Hepatocyte (in vitro differentiated cells): ENCODE data around the gene PDHB. TPM values are rescaled to one million over a fixed set of nuclear protein-coding genes. Genes with fewer than 3 reads are reported as not detected.

Experiments used
- DNase-seq: peaks from one replicate; pipeline ENCODE4 v3.0.0-alpha.2; 2016; ENCODE audit warnings: low spot score
- H2AFZ ChIP-seq: fragments of 200-600 bp; sonication (generic); 2 replicates; pipeline ENCODE4 v1.6.0; 2016; ENCODE audit warnings: antibody characterized with exemption, mild to moderate bottlenecking
- H3K27ac ChIP-seq: fragments of 200-600 bp; sonication (generic); 2 replicates; pipeline ENCODE4 v1.5.1; 2016; ENCODE audit warnings: mild to moderate bottlenecking
- H3K27me3 ChIP-seq: fragments of 200-600 bp; sonication (generic); 2 replicates; pipeline ENCODE4 v1.6.1; 2016
- H3K36me3 ChIP-seq: fragments of 200-600 bp; sonication (generic); replicated peaks from 2 replicates; pipeline ENCODE4 v1.5.1; 2016; ENCODE audit warnings: low read depth; ENCODE audit not compliant: insufficient read depth
- H3K4me1 ChIP-seq: fragments of 200-600 bp; sonication (generic); 2 replicates; pipeline ENCODE4 v1.5.1; 2016; ENCODE audit warnings: mild to moderate bottlenecking, moderate library complexity; ENCODE audit not compliant: insufficient read depth
- H3K4me2 ChIP-seq: fragments of 200-600 bp; sonication (generic); 2 replicates; pipeline ENCODE4 v1.6.0; 2016
- H3K4me3 ChIP-seq: fragments of 200-600 bp; sonication (generic); 2 replicates; pipeline ENCODE4 v1.5.1; 2016; ENCODE audit warnings: mild to moderate bottlenecking
- H3K79me2 ChIP-seq: fragments of 200-600 bp; sonication (generic); 2 replicates; pipeline ENCODE4 v1.6.0; 2017; ENCODE audit warnings: mild to moderate bottlenecking
- H3K9me2 ChIP-seq: fragments of 200-600 bp; sonication (generic); replicated peaks from 2 replicates; pipeline ENCODE4 v1.6.0; 2017; ENCODE audit warnings: mild to moderate bottlenecking; ENCODE audit not compliant: insufficient read depth
- H3K9me3 ChIP-seq: fragments of 200-600 bp; sonication (generic); 2 replicates; pipeline ENCODE4 v1.5.1; 2016; ENCODE audit warnings: low read depth, mild to moderate bottlenecking
- H4K20me1 ChIP-seq: fragments of 200-600 bp; sonication (generic); 2 replicates; pipeline ENCODE4 v1.6.0; 2016; ENCODE audit warnings: mild to moderate bottlenecking; ENCODE audit not compliant: insufficient read depth, poor library complexity, severe bottlenecking
- CTCF ChIP-seq: fragments of 200-600 bp; sonication (generic); IDR thresholded peaks from 2 replicates; pipeline ENCODE4 v1.5.1; 2016; ENCODE audit warnings: antibody characterized with exemption, mild to moderate bottlenecking; ENCODE audit not compliant: poor library complexity
- EZH2 ChIP-seq: fragments of 200-600 bp; sonication (generic); IDR thresholded peaks from 2 replicates; pipeline ENCODE4 v1.6.1; 2016; ENCODE audit warnings: antibody characterized with exemption, mild to moderate bottlenecking, borderline replicate concordance
- EZH2phosphoT487 ChIP-seq: fragments of 200-600 bp; sonication (generic); IDR thresholded peaks from one replicate; pipeline ENCODE4 v1.6.1; 2018; ENCODE audit warnings: antibody characterized with exemption, mild to moderate bottlenecking, low read depth, moderate library complexity; ENCODE audit not compliant: unreplicated experiment, severe bottlenecking
- WGBS: methylation state at CpG from one replicate; pipeline ENCODE4 v1.1.6; 2016; ENCODE audit warnings: low lambda C conversion rate; ENCODE audit errors: missing lambda C conversion rate; 5-methylcytosine and 5-hydroxymethylcytosine counted together
- polyA plus RNA-seq: library from polyadenylated mRNA; unstranded; fragments of >200 nt; fragmentation: Nextera tagmentation; extraction: Ambion mirVana; gene quantifications from 2 replicates; pipeline ENCODE4 v1.2.1, GENCODE V29; 2016
- total RNA-seq: library from RNA; depleted of rRNA; stranded (reverse); fragments of >200 nt; gene quantifications from 2 replicates; pipeline ENCODE4 v1.2.3, GENCODE V29; 2014

The PDHB gene
- total and polyA plus RNA-seq, 2 experiments from 2014 or later, result 119 to 150 TPM

DNA sequence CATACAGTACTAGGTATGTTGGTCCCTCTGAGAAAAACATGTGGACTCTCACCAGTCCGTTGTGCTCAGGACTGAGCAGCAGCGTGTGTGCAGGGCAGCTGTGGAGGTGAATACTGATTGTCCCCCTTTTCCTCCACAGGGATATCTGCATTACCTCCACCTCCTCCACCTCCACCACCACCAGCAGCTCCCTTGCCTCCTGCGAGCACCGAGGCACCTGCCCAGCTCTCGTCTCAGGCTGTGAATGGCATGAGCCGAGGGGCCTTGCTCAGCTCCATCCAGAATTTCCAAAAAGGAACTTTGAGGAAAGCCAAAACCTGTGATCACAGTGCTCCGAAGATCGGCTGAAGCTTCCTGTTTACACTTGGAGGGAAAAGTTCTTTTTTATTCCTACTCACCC is 9.0 kb downstream of the PDHB start:
- peaks cover 3% of the 10 kb centered on the region for H3K79me2 ChIP-seq
- no peak for TF ChIP-seq CTCF
- TF ChIP-seq EZH2, result no peak
- TF ChIP-seq EZH2phosphoT487, result no peak
- 86% methylated on average over 8 of the region's 8 CpGs for WGBS
- no peaks in the 10 kb centered on the region for H3K9me2 ChIP-seq
- no peaks in the 10 kb centered on the region for H3K36me3 ChIP-seq
- no peaks in the 10 kb centered on the region for H3K9me3 ChIP-seq
- no peak overlapping the region for H2AFZ ChIP-seq
- peaks cover 7% of the 10 kb centered on the region for H3K4me1 ChIP-seq
- no peak overlapping the region for H3K4me3 ChIP-seq
- no peaks in the 10 kb centered on the region for H4K20me1 ChIP-seq
- no peak for DNase-seq
- H3K27me3 ChIP-seq, result no peaks in the 10 kb centered on the region
- no peak overlapping the region for H3K27ac ChIP-seq
- no peak overlapping the region for H3K4me2 ChIP-seq

GRCh38 chr3:58422756-58423325 is 10.8 kb downstream of the PDHB start:
- Histone ChIP-seq H4K20me1 (no peaks in the 10 kb centered on the region), H2AFZ (no peak overlapping the region), H3K4me2 (no peak overlapping the region), H3K36me3 (no peaks in the 10 kb centered on the region), H3K9me2 (no peaks in the 10 kb centered on the region), H3K9me3 (no peaks in the 10 kb centered on the region), H3K27me3 (no peaks in the 10 kb centered on the region), H3K4me3 (no peak overlapping the region), H3K27ac (peak overlapping the region; percentile 23), H3K4me1 (peaks cover 9% of the 10 kb centered on the region), H3K79me2 (no peaks in the 10 kb centered on the region)
- WGBS, result 75% methylated on average over 8 of the region's 8 CpGs
- peak; percentile 32 for DNase-seq
- TF ChIP-seq EZH2phosphoT487 (no peak), EZH2 (no peak), CTCF (peak; percentile 24)

DNA sequence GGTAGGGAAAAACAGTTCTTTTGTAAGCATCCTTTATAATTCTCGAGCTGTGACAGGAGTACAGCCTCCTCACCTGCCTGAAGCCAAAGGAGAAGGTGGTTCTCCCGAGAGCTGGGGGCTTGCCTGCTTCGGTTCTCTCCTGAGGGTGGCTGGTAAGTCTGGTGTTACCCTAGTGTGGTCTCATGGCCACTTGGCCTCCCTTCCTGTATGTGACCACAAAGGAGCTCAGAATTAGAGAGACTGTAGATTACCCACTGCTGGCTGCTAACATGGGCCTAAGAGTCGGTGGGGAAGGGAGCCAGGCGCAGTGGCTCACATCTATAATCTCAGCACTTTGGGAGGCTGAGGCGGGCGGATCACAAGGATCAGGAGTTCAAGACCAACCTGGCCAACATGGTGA is 12.6 kb downstream of the PDHB start:
- no peaks in the 10 kb centered on the region for H3K9me3 ChIP-seq
- H3K27me3 ChIP-seq, result no peaks in the 10 kb centered on the region
- no peak for DNase-seq
- WGBS, result 79% methylated on average over 7 of the region's 7 CpGs
- TF ChIP-seq EZH2phosphoT487 (no peak), EZH2 (no peak), CTCF (no peak)
- no peaks in the 10 kb centered on the region for H3K79me2 ChIP-seq
- H3K4me2 ChIP-seq, result no peak overlapping the region
- H3K4me1 ChIP-seq, result peaks cover 21% of the 10 kb centered on the region
- no peak overlapping the region for H3K4me3 ChIP-seq
- H2AFZ ChIP-seq, result no peak overlapping the region
- H3K9me2 ChIP-seq, result no peaks in the 10 kb centered on the region
- H3K27ac ChIP-seq, result no peak overlapping the region
- H4K20me1 ChIP-seq, result no peaks in the 10 kb centered on the region
- no peaks in the 10 kb centered on the region for H3K36me3 ChIP-seq
